ENCODE measurements around the gene SDK1. TPM values are rescaled to one million over a fixed set of nuclear protein-coding genes. Genes with fewer than 3 reads are reported as not detected.

SDK1 gene
- total and polyA plus RNA-seq, 10 of the 15 experiments (the other 5 are each of a cell fraction or from before 2014, with no cell fraction given): 0.14 to 0.33 TPM; not detected in 8

DNA sequence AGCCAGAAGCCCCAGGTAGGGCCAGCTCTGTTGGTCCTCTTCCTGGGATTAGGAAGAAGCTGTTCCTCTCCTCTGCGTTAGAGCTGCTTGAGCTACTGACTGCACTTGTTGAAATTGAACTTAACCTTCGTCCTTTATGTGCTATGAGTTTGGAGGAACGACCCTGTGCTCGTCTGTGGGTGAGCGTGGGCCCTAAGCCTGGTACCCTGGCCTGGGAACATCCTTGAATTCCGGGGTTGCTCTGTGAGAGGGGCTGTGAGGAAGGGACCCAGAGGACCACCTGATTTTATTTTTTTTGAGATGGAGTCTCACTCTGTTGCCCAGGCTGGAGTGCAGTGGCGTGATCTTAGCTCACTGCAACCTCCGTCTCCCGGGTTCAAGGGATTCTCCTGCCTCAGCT, 933.8 kb downstream of the SDK1 start (continued):
- TF ChIP-seq, protein P1, sequence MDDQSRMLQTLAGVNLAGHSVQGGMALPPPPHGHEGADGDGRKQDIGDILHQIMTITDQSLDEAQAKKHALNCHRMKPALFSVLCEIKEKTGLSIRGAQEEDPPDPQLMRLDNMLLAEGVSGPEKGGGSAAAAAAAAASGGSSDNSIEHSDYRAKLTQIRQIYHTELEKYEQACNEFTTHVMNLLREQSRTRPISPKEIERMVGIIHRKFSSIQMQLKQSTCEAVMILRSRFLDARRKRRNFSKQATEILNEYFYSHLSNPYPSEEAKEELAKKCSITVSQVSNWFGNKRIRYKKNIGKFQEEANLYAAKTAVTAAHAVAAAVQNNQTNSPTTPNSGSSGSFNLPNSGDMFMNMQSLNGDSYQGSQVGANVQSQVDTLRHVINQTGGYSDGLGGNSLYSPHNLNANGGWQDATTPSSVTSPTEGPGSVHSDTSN (IDR thresholded peaks at IDR 0.05; ENCODE audit: insufficient replicate concordance, low read depth, low read length): no peak
- TF ChIP-seq, protein P2, sequence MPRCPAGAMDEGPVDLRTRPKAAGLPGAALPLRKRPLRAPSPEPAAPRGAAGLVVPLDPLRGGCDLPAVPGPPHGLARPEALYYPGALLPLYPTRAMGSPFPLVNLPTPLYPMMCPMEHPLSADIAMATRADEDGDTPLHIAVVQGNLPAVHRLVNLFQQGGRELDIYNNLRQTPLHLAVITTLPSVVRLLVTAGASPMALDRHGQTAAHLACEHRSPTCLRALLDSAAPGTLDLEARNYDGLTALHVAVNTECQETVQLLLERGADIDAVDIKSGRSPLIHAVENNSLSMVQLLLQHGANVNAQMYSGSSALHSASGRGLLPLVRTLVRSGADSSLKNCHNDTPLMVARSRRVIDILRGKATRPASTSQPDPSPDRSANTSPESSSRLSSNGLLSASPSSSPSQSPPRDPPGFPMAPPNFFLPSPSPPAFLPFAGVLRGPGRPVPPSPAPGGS (IDR thresholded peaks at IDR 0.05; ENCODE audit: borderline replicate concordance, insufficient read depth, low read depth, low read length, poor library complexity, severe bottlenecking): no peak
- TF ChIP-seq RBBP5 (conservative IDR thresholded peaks at IDR 0.05) (no peak), PML (IDR thresholded peaks at IDR 0.05; ENCODE audit: low read length) (no peak)

DNA sequence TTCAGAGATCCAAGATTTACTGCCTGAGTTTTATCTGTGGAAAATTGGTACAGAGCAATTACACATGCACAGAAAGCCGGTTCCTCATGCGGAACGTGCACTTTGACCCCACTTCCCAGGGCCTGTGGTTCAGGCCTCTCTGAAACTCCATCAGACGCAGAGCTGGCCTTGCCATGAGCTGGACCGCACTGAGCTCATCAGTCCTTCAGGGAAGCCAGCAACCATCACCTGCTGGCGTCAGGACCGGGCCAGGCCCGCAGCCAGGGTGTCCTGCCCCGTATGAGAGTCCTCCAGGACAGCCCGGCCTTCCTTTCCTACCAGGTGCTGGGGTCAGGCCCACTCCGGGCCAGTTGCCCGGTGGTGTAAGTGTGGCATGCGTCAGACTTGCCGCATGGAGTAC, 934.5 kb downstream of the SDK1 start:
- Histone ChIP-seq H3K4me3 (no peak overlapping the region), H3K27ac (ENCODE audit: control insufficient read depth, insufficient read depth) (no peak overlapping the region), H3K36me3 (ENCODE audit: control insufficient read depth in 2 of 2, insufficient read depth in 2 of 2, low read length in 1 of 2) (no peaks in the 10 kb centered on the region), H3K9ac (ENCODE audit: control insufficient read depth, insufficient read depth, low read length) (no peak overlapping the region), H4K20me1 (ENCODE audit: control insufficient read depth, insufficient read depth) (no peaks in the 10 kb centered on the region), H2AFZ (ENCODE audit: control insufficient read depth, low read depth, low read length) (no peak overlapping the region), H3K9me3 (replicated peaks; ENCODE audit: control insufficient read depth, insufficient read depth, low read length) (no peaks in the 10 kb centered on the region; the same call in 2 of the 3 replicates), H3K27me3 (replicated peaks in 1 of 2; ENCODE audit: control insufficient read depth in 2 of 2, insufficient read depth in 2 of 2, low read length in 1 of 2) (no peaks in the 10 kb centered on the region), H3K4me1 (ENCODE audit: control insufficient read depth, insufficient read depth, low read length) (no peaks in the 10 kb centered on the region), H3K79me2 (ENCODE audit: control insufficient read depth, insufficient read depth, low read length) (no peaks in the 10 kb centered on the region), H3K4me2 (ENCODE audit: control insufficient read depth, insufficient read depth) (no peak overlapping the region)
- DNase-seq (ENCODE audit: low read depth, low spot score) (no peak), FAIRE-seq (no peak), ATAC-seq (no peak)
- no peak for TF ChIP-seq ZNF622 (IDR thresholded peaks at IDR 0.05)
- TF ChIP-seq, protein P3, sequence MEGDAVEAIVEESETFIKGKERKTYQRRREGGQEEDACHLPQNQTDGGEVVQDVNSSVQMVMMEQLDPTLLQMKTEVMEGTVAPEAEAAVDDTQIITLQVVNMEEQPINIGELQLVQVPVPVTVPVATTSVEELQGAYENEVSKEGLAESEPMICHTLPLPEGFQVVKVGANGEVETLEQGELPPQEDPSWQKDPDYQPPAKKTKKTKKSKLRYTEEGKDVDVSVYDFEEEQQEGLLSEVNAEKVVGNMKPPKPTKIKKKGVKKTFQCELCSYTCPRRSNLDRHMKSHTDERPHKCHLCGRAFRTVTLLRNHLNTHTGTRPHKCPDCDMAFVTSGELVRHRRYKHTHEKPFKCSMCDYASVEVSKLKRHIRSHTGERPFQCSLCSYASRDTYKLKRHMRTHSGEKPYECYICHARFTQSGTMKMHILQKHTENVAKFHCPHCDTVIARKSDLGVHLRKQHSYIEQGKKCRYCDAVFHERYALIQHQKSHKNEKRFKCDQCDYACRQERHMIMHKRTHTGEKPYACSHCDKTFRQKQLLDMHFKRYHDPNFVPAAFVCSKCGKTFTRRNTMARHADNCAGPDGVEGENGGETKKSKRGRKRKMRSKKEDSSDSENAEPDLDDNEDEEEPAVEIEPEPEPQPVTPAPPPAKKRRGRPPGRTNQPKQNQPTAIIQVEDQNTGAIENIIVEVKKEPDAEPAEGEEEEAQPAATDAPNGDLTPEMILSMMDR (IDR thresholded peaks at IDR 0.05 in 2 of 3, conservative IDR thresholded peaks at IDR 0.05 in 1 of 3; ENCODE audit: control insufficient read depth in 2 of 3, extremely low read depth in 1 of 3, insufficient read depth in 1 of 3, low read depth in 3 of 3, low read length in 3 of 3): no peak
- ChIA-PET SMC1A (ENCODE audit: uncharacterized antibody, unreplicated experiment) (no interaction called here), POLR2A (no interaction called here), RAD21 (ENCODE audit: unreplicated experiment) (no interaction called here), CTCF (no interaction called here)
- intact Hi-C loops (cut with micrococcal nuclease; ENCODE audit: unreplicated experiment) (no loop called here), in situ Hi-C loops (cut with MboI) (no loop called here)
- WGBS (ENCODE audit: insufficient coverage, insufficient replicate concordance, low lambda C conversion rate, missing lambda C conversion rate): 50% methylated on average over 14 of the region's 14 CpGs
- no TSS peak for BruUV-seq (replicated peaks)

Data from GM12878 (cell line).